DOHH2 (cell line): Measurements from ENCODE around the gene KAT2A.

Source experiments
- CTCF ChIP-seq: fragments of 200-600 bp; sonication (generic); IDR thresholded peaks from one replicate; pipeline ENCODE4 v1.5.1; 2014; ENCODE audit warnings: antibody characterized with exemption, mild to moderate bottlenecking, low read depth, low read length; ENCODE audit not compliant: poor library complexity, severe bottlenecking
- EZH2phosphoT487 ChIP-seq: fragments of 200-600 bp; sonication (generic); IDR thresholded peaks from 2 replicates; pipeline ENCODE4 v1.6.1; 2017; ENCODE audit warnings: borderline replicate concordance, mild to moderate bottlenecking, antibody characterized with exemption, low read length, moderate library complexity, mixed read lengths

- TF ChIP-seq CTCF (no peak), EZH2phosphoT487 (no peak)
Measured at GRCh38 chr17:42110301-42111264, 10.6 kb downstream of the KAT2A start.
